GM12878 (cell line): ENCODE measurements around the gene DGKE. TPM values are rescaled to one million over a fixed set of nuclear protein-coding genes. Genes with fewer than 3 reads are reported as not detected.
A peak's percentile ranks its signal among the peaks of the same experiment; 100 is the strongest.

ENCODE experiments used
- ATF7 ChIP-seq: fragments of 450-650 bp; IDR thresholded peaks from 2 replicates; pipeline ENCODE4 v1.6.1; 2016; ENCODE audit warnings: low read depth, mild to moderate bottlenecking
- CBX5 ChIP-seq: sonication (generic); IDR thresholded peaks from 2 replicates; pipeline ENCODE4 v1.6.1; 2016; ENCODE audit warnings: low read depth, moderate library complexity, mild to moderate bottlenecking, inconsistent platforms
- CHD1 ChIP-seq: IDR thresholded peaks from 2 replicates; pipeline ENCODE4 v1.6.1; 2012; ENCODE audit warnings: low read depth, low read length, improper control_type of control experiment
- CREM ChIP-seq: IDR thresholded peaks from 2 replicates; pipeline ENCODE4 v1.6.1; 2014; ENCODE audit warnings: antibody characterized with exemption, low read depth
- EGR1 ChIP-seq, 2 experiments: IDR thresholded peaks; 1 replicate in 1 of 2; 2 replicates in 1 of 2; pipeline ENCODE4 v1.6.1; 2011 to 2012; ENCODE audit warnings: low read depth in 2 of 2, low read length in 2 of 2, borderline replicate concordance in 1 of 2, mild to moderate bottlenecking in 1 of 2, moderate library complexity in 1 of 2
- HDAC6 ChIP-seq: fragments of 200-600 bp; sonication (generic); IDR thresholded peaks from one replicate; pipeline ENCODE4 v1.8.0; 2017; ENCODE audit warnings: antibody characterized with exemption; ENCODE audit not compliant: unreplicated experiment
- IKZF2 ChIP-seq, 2 experiments: fragments of 450-650 bp; IDR thresholded peaks; 2 replicates each; pipeline ENCODE4 v1.6.1; 2017; ENCODE audit warnings: mild to moderate bottlenecking in 2 of 2, moderate library complexity in 2 of 2
- JUNB ChIP-seq: IDR thresholded peaks from 2 replicates; pipeline ENCODE4 v1.6.1; 2016; ENCODE audit warnings: antibody characterized with exemption, mild to moderate bottlenecking
- MTA3 ChIP-seq: IDR thresholded peaks from 2 replicates; pipeline ENCODE4 v1.6.1; 2012; ENCODE audit warnings: low read length, inconsistent platforms, borderline replicate concordance
- NFXL1 ChIP-seq: fragments of 450-650 bp; IDR thresholded peaks from 2 replicates; pipeline ENCODE4 v1.6.1; 2017; ENCODE audit warnings: antibody characterized with exemption, mild to moderate bottlenecking, borderline replicate concordance
- NFYA ChIP-seq: IDR thresholded peaks from 2 replicates; pipeline ENCODE4 v1.6.1; 2011; ENCODE audit warnings: low read depth, mild to moderate bottlenecking, low read length, improper control_type of control experiment, borderline replicate concordance
- RB1 ChIP-seq: fragments of 450-650 bp; formaldehyde crosslinking; IDR thresholded peaks from 2 replicates; pipeline ENCODE4 v1.6.1; 2017; ENCODE audit warnings: mild to moderate bottlenecking, borderline replicate concordance
- RELA ChIP-seq: fragments of 450-650 bp; IDR thresholded peaks from 2 replicates; pipeline ENCODE4 v1.8.0; 2014; ENCODE audit warnings: borderline replicate concordance; ENCODE audit not compliant: partially characterized antibody
- RFX5 ChIP-seq: IDR thresholded peaks from 2 replicates; pipeline ENCODE4 v1.6.1; 2011; ENCODE audit warnings: low read depth, low read length, improper control_type of control experiment
- SMC3 ChIP-seq: IDR thresholded peaks from 2 replicates; pipeline ENCODE4 v1.6.1; 2011; ENCODE audit warnings: low read length, improper control_type of control experiment, borderline replicate concordance
- SREBF2 ChIP-seq: IDR thresholded peaks from 2 replicates; pipeline ENCODE4 v1.6.1; 2012; ENCODE audit warnings: mild to moderate bottlenecking, low read length
- SUPT20H ChIP-seq: IDR thresholded peaks from 2 replicates; pipeline ENCODE4 v1.6.1; 2011; ENCODE audit warnings: low read depth, mild to moderate bottlenecking, low read length, moderate library complexity, borderline replicate concordance; ENCODE audit not compliant: control insufficient read depth
- ZNF384 ChIP-seq: IDR thresholded peaks from 2 replicates; pipeline ENCODE4 v1.6.1; 2012; ENCODE audit warnings: low read depth, mild to moderate bottlenecking, low read length, improper control_type of control experiment, borderline replicate concordance
- polyA plus RNA-seq, 11 experiments: library from polyadenylated mRNA; depleted of rRNA in 4 of 11; unstranded in 6 of 11; stranded (reverse) in 5 of 11; fragments of >200 nt; fragmentation: Nextera tagmentation in 4 of 11; fragmentation: Illumina TruSeq in 1 of 11; extraction: Ambion mirVana in 4 of 11; extraction: Trizol in 1 of 11; gene quantifications; 1 replicate in 1 of 11; 2 replicates in 10 of 11; pipeline versions ENCODE4 v1.2.1 to v1.2.3, GENCODE V29; 2011 to 2016; ENCODE audit warnings: inconsistent platforms in 2 of 11, missing spikeins in 2 of 11, low read depth in 1 of 11
- total RNA-seq, 4 experiments: library from RNA; depleted of rRNA in 3 of 4; stranded (reverse); fragments of >200 nt in 3 of 4; fragmentation: Illumina TruSeq in 1 of 4; extraction: Trizol in 1 of 4; gene quantifications; 2 replicates each; pipeline versions ENCODE4 v1.2.1 to v1.2.3, GENCODE V29; 2013 to 2021
- TF ChIP-seq, protein P1 (sequence below): fragments of 450-650 bp; IDR thresholded peaks from 2 replicates; pipeline ENCODE4 v1.6.1; 2018; ENCODE audit warnings: mild to moderate bottlenecking, low read depth, moderate library complexity; ENCODE audit not compliant: partially characterized antibody
- TF ChIP-seq, protein P2 (sequence below): IDR thresholded peaks from 2 replicates; pipeline ENCODE4 v1.6.1; 2012; ENCODE audit warnings: low read depth, low read length, improper control_type of control experiment
- TF ChIP-seq, protein P3 (sequence below): IDR thresholded peaks from 2 replicates; pipeline ENCODE4 v1.6.1; 2012; ENCODE audit warnings: low read length, inconsistent platforms
- TF ChIP-seq, protein P4 (sequence below): fragments of 450-650 bp; IDR thresholded peaks from 2 replicates; pipeline ENCODE4 v1.6.1; 2018; ENCODE audit warnings: borderline replicate concordance, mild to moderate bottlenecking; ENCODE audit not compliant: partially characterized antibody
- TF ChIP-seq, protein P5 (sequence below): IDR thresholded peaks from 2 replicates; pipeline ENCODE4 v1.6.1; 2011; ENCODE audit warnings: borderline replicate concordance, low read depth, mild to moderate bottlenecking, moderate library complexity, low read length; ENCODE audit not compliant: insufficient read depth, poor library complexity, severe bottlenecking

The DGKE gene
- total and polyA plus RNA-seq, 10 of the 15 experiments (the other 5 are each of a cell fraction or from before 2014, with no cell fraction given) = 2.8 to 18.0 (median 11.6) TPM

DNA sequence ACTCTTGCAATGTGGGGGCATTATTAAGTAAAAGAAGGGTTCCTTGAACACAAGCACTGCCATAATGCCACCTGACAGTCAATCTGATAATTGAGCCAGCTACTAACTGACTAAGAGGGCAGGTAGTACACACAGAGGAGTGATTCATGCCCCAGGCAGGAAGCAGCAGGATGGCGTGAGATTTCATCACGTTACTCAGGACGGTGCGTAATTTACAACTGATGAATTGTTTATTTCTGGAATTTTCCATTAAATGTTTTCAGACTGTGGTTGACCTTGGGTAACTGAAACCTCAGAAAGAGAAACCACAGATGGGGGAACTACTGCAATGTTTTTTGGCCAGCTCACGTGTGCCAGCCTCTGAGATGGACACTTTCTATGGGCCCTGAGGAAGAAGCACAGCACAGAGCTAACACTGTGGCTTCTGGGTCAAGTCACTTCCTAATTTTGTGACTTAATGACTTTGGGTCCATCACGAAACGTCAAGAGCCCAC is 46.9 kb upstream of the DGKE start (continued):
- TF ChIP-seq, protein P1, sequence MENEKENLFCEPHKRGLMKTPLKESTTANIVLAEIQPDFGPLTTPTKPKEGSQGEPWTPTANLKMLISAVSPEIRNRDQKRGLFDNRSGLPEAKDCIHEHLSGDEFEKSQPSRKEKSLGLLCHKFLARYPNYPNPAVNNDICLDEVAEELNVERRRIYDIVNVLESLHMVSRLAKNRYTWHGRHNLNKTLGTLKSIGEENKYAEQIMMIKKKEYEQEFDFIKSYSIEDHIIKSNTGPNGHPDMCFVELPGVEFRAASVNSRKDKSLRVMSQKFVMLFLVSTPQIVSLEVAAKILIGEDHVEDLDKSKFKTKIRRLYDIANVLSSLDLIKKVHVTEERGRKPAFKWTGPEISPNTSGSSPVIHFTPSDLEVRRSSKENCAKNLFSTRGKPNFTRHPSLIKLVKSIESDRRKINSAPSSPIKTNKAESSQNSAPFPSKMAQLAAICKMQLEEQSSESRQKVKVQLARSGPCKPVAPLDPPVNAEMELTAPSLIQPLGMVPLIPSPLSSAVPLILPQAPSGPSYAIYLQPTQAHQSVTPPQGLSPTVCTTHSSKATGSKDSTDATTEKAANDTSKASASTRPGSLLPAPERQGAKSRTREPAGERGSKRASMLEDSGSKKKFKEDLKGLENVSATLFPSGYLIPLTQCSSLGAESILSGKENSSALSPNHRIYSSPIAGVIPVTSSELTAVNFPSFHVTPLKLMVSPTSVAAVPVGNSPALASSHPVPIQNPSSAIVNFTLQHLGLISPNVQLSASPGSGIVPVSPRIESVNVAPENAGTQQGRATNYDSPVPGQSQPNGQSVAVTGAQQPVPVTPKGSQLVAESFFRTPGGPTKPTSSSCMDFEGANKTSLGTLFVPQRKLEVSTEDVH = no peak
- no peak for TF ChIP-seq RFX5
- TF ChIP-seq NFXL1 = no peak
- no peak for TF ChIP-seq RELA
- TF ChIP-seq CBX5 = no peak
- no peak for TF ChIP-seq EGR1 (IDR thresholded peaks at IDR 0.05; ENCODE audit: borderline replicate concordance in 1 of 2, low read depth in 2 of 2, low read length in 2 of 2)
- peak; percentile 71 to 73; a peak in 2 of 4 replicates for TF ChIP-seq IKZF2 (IDR thresholded peaks at IDR 0.05)
- TF ChIP-seq, protein P2, sequence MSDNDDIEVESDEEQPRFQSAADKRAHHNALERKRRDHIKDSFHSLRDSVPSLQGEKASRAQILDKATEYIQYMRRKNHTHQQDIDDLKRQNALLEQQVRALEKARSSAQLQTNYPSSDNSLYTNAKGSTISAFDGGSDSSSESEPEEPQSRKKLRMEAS = no peak
- no peak for TF ChIP-seq SUPT20H
- no peak for TF ChIP-seq CHD1
- TF ChIP-seq NFYA = no peak
- peak; percentile 64 for TF ChIP-seq ATF7
- no peak for TF ChIP-seq ZNF384
- no peak for TF ChIP-seq RB1
- no peak for TF ChIP-seq MTA3
- TF ChIP-seq, protein P3, sequence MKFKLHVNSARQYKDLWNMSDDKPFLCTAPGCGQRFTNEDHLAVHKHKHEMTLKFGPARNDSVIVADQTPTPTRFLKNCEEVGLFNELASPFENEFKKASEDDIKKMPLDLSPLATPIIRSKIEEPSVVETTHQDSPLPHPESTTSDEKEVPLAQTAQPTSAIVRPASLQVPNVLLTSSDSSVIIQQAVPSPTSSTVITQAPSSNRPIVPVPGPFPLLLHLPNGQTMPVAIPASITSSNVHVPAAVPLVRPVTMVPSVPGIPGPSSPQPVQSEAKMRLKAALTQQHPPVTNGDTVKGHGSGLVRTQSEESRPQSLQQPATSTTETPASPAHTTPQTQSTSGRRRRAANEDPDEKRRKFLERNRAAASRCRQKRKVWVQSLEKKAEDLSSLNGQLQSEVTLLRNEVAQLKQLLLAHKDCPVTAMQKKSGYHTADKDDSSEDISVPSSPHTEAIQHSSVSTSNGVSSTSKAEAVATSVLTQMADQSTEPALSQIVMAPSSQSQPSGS = peak; percentile 58; the same call in 1 of the 2 replicates
- TF ChIP-seq, protein P4, sequence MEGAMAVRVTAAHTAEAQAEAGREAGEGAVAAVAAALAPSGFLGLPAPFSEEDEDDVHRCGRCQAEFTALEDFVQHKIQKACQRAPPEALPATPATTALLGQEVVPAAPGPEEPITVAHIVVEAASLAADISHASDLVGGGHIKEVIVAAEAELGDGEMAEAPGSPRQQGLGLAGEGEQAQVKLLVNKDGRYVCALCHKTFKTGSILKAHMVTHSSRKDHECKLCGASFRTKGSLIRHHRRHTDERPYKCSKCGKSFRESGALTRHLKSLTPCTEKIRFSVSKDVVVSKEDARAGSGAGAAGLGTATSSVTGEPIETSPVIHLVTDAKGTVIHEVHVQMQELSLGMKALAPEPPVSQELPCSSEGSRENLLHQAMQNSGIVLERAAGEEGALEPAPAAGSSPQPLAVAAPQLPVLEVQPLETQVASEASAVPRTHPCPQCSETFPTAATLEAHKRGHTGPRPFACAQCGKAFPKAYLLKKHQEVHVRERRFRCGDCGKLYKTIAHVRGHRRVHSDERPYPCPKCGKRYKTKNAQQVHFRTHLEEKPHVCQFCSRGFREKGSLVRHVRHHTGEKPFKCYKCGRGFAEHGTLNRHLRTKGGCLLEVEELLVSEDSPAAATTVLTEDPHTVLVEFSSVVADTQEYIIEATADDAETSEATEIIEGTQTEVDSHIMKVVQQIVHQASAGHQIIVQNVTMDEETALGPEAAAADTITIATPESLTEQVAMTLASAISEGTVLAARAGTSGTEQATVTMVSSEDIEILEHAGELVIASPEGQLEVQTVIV = no peak
- no peak for TF ChIP-seq HDAC6
- TF ChIP-seq, protein P5, sequence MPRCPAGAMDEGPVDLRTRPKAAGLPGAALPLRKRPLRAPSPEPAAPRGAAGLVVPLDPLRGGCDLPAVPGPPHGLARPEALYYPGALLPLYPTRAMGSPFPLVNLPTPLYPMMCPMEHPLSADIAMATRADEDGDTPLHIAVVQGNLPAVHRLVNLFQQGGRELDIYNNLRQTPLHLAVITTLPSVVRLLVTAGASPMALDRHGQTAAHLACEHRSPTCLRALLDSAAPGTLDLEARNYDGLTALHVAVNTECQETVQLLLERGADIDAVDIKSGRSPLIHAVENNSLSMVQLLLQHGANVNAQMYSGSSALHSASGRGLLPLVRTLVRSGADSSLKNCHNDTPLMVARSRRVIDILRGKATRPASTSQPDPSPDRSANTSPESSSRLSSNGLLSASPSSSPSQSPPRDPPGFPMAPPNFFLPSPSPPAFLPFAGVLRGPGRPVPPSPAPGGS = no peak
- no peak for TF ChIP-seq SMC3
- TF ChIP-seq SREBF2 = no peak
- TF ChIP-seq CREM = peak; percentile 41; the same call in 1 of the 2 replicates
- no peak for TF ChIP-seq JUNB
